Gastrocnemius medialis (tissue), 4 donors: ENCODE results near the gene LYZL1.
"Not testable (repeated sequence)": the region's sequence is repeated elsewhere in the genome, so short reads cannot be mapped to it uniquely, and the experiment has no call there.

Experiments
- CTCF ChIP-seq, 5 experiments: fragments of 450-650 bp in 3 of 5; fragments of 200-600 bp in 2 of 5; sonication (generic) in 2 of 5; IDR thresholded peaks in 4 of 5; conservative IDR thresholded peaks in 1 of 5; 1 replicate in 4 of 5; 2 replicates in 1 of 5; pipeline ENCODE4 v1.5.1; 2016 to 2019; ENCODE audit warnings: antibody characterized with exemption in 5 of 5, mild to moderate bottlenecking in 3 of 5, moderate library complexity in 3 of 5
- POLR2A ChIP-seq, 2 donors: fragments of 450-650 bp; IDR thresholded peaks; one replicate each; pipeline ENCODE4 v1.6.1; 2017; ENCODE audit warnings: antibody characterized with exemption in 2 of 2, mild to moderate bottlenecking in 2 of 2, moderate library complexity in 2 of 2

DNA sequence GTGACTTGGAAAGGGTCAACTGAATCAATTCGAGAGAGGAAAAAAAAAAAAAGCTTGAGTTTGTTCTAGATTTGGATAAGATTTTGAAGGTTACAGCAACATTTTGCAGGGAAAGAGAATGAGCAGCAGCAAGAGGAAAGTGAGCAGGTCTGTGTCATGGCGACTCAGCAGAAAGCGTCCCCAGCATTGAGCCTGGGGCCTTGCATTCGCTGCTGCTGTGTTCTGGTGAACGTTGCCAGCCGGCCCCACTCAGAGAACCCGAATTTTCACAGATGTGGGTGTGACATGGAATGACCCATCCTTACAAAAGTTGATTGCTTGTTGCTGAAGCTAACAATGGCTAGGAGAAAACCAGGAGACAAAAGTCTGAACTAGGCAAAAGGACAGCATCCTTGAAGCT is 21.6 kb downstream of the LYZL1 start:
- TF ChIP-seq CTCF (IDR thresholded peaks at IDR 0.05 in 4 of 5, conservative IDR thresholded peaks at IDR 0.05 in 1 of 5); POLR2A (IDR thresholded peaks at IDR 0.05): not testable (repeated sequence)
